ENCODE results near the gene NUP93. TPM values are rescaled to one million over a fixed set of nuclear protein-coding genes. Genes with fewer than 3 reads are reported as not detected.
"Not testable (repeated sequence)": the region's sequence is repeated elsewhere in the genome, so short reads cannot be mapped to it uniquely, and the experiment has no call there.

The NUP93 gene
- total and polyA plus RNA-seq, 11 donors: 21.8 to 49.0 (median 27.8) TPM

- no peak for DNase-seq
- Histone ChIP-seq H3K4me1 (no peaks in the 10 kb centered on the region), H3K27me3 (no peaks in the 10 kb centered on the region), H3K27ac (no peak overlapping the region), H3K9me3 (no peaks in the 10 kb centered on the region), H3K4me3 (no peak overlapping the region), H3K36me3 (peaks cover 0 to 23% (median 16%) of the 10 kb centered on the region in 9 donors)
- ATAC-seq: no peak
- 81 to 98% (median 83%) methylated on average over 3 of the region's 3 CpGs for WGBS, 4 donors
- TF ChIP-seq POLR2A (IDR thresholded peaks at IDR 0.05): no peak
- TF ChIP-seq, protein P1, sequence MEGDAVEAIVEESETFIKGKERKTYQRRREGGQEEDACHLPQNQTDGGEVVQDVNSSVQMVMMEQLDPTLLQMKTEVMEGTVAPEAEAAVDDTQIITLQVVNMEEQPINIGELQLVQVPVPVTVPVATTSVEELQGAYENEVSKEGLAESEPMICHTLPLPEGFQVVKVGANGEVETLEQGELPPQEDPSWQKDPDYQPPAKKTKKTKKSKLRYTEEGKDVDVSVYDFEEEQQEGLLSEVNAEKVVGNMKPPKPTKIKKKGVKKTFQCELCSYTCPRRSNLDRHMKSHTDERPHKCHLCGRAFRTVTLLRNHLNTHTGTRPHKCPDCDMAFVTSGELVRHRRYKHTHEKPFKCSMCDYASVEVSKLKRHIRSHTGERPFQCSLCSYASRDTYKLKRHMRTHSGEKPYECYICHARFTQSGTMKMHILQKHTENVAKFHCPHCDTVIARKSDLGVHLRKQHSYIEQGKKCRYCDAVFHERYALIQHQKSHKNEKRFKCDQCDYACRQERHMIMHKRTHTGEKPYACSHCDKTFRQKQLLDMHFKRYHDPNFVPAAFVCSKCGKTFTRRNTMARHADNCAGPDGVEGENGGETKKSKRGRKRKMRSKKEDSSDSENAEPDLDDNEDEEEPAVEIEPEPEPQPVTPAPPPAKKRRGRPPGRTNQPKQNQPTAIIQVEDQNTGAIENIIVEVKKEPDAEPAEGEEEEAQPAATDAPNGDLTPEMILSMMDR (IDR thresholded peaks at IDR 0.05): no peak
- intact Hi-C loops (cut with DNase I): loop anchor here in 1 of 10 donors (10.0 kb wide), 1 partner anchor 787 kb away; no protein-coding TSS in a partner anchor
Observed at GRCh38 chr16:56801762-56802161, 71.8 kb downstream of the NUP93 start.

DNA sequence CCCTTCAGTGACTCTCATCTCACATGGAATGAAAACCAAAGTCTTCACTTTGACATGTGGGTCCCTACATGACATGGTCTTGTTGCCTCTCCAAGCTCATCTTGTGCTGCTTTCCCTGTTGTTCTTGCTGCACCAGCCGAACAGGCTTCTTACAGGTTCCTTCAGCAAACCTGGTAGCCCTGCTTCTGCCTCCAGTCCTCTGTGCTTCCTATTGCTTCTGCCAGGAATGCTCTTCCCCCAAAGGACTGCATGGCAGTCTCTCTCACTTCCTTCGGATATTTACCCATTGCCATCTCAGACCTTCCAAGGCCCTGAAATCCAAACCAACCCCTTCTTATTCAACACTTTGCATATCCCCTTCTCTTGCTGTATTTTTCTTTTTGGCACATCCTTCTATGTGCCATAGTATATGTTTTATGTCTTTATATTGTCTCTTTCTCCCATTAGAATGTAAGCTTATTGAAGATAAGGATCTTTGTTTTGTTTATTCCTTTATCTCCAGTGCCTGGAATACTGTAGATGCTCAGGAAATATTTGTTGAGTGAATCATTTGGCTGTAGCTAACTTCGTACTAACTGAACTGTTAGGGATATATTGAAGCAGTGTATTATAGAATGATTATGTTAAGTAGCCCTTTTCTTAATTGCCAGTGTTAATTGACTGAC is 77.2 kb downstream of the NUP93 start:
- Histone ChIP-seq H3K4me1 (no peaks in the 10 kb centered on the region), H3K4me3 (no peak overlapping the region), H3K9me3 (no peaks in the 10 kb centered on the region), H3K36me3 (peaks cover 0 to 27% (median 24%) of the 10 kb centered on the region in 9 donors), H3K27me3 (no peaks in the 10 kb centered on the region), H3K27ac (no peak overlapping the region)
- DNase-seq: no peak
- intact Hi-C loops (cut with DNase I): loop anchor here in 1 of 10 donors (10.0 kb wide), 1 partner anchor 792 kb away; no protein-coding TSS in a partner anchor
- no peak for ATAC-seq
- 77 to 81% (median 79%) methylated on average over 3 of the region's 3 CpGs for WGBS, 4 donors
- no peak for TF ChIP-seq POLR2A (IDR thresholded peaks at IDR 0.05)
- TF ChIP-seq, protein P1 (IDR thresholded peaks at IDR 0.05): no peak

GRCh38 chr16:56807676-56808067 is 77.7 kb downstream of the NUP93 start:
- not testable (repeated sequence) for H3K9me3 ChIP-seq, H3K4me1 ChIP-seq, H3K27ac ChIP-seq, H3K4me3 ChIP-seq, ATAC-seq, H3K27me3 ChIP-seq, DNase-seq
- 95 to 98% (median 97%) methylated on average over 9 of the region's 9 CpGs for WGBS, 4 donors
- intact Hi-C loops (cut with DNase I): loop anchor here in 1 of 10 donors (10.0 kb wide), 1 partner anchor 793 kb away; no protein-coding TSS in a partner anchor
- H3K36me3 ChIP-seq: peaks cover 0 to 27% (median 24%) of the 10 kb centered on the region in 9 donors

- ATAC-seq: no peak
- H3K36me3 ChIP-seq: peaks cover 0 to 19% (median 14%) of the 10 kb centered on the region in 9 donors
- TF ChIP-seq, protein P1 (IDR thresholded peaks at IDR 0.05): no peak
- TF ChIP-seq POLR2A (IDR thresholded peaks at IDR 0.05): no peak
- no peak overlapping the region for H3K4me3 ChIP-seq
- intact Hi-C loops (cut with DNase I): no loop called here
- no peaks in the 10 kb centered on the region for H3K9me3 ChIP-seq
- H3K27ac ChIP-seq: no peak overlapping the region
- peaks cover 0 to 5% (median 0%) of the 10 kb centered on the region in 12 donors for H3K4me1 ChIP-seq
- H3K27me3 ChIP-seq: no peaks in the 10 kb centered on the region
- no peak for DNase-seq
Observed at GRCh38 chr16:56810954-56811353, 81.0 kb downstream of the NUP93 start.

DNA sequence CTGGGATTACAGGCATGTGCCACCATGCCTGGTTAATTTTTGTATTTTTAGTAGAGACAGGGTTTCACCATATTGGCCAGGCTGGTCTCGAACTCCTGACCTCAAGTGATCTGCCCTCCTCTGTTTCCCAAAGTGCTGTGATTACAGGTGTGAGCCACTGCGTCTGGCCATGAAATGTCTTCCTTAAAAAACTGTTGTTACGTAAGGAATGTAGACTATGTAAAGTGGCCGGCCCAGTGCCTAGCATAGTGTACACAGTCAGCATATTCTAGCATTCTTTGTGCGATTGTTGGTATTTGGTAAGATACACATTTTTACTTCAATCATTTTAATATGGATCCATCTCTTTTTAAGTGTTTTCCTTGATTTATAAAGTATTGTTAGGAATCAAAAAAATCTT is 81.7 kb downstream of the NUP93 start:
- H3K4me3 ChIP-seq; H3K27ac ChIP-seq; H3K4me1 ChIP-seq; H3K9me3 ChIP-seq; ATAC-seq; H3K27me3 ChIP-seq; DNase-seq; intact Hi-C loops (cut with DNase I): not testable (repeated sequence)
- 97 to 99% (median 97%) methylated on average over 5 of the region's 5 CpGs for WGBS, 4 donors
- peaks cover 0 to 15% (median 8%) of the 10 kb centered on the region in 9 donors for H3K36me3 ChIP-seq
